Liver (tissue), 9 donors: ENCODE measurements around the gene IQGAP2. TPM values are rescaled to one million over a fixed set of nuclear protein-coding genes. Genes with fewer than 3 reads are reported as not detected.
A peak's percentile ranks its signal among the peaks of the same experiment; 100 is the strongest.

Experiments
- DNase-seq: peaks from one replicate; pipeline ENCODE4 v3.0.0-alpha.2; 2017; ENCODE audit warnings: low spot score
- H3K27ac ChIP-seq, 2 donors: one replicate each; pipeline ENCODE4 v1.7.0; 2013; ENCODE audit warnings: inconsistent platforms in 2 of 2, low read length in 2 of 2, control low read depth in 1 of 2, low read depth in 1 of 2, mild to moderate bottlenecking in 1 of 2
- H3K27me3 ChIP-seq, 4 donors: one replicate each; pipeline versions ENCODE4 v1.6.1 to v1.7.0; 2013; ENCODE audit warnings: low read length in 3 of 4, inconsistent platforms in 1 of 4, mild to moderate bottlenecking in 1 of 4, moderate library complexity in 1 of 4; ENCODE audit not compliant: control insufficient read depth in 4 of 4, insufficient read depth in 4 of 4
- H3K36me3 ChIP-seq, 4 donors: one replicate each; pipeline versions ENCODE4 v1.6.1 to v1.7.0; 2013; ENCODE audit warnings: low read length in 3 of 4, mild to moderate bottlenecking in 3 of 4, low read depth in 1 of 4, moderate library complexity in 1 of 4; ENCODE audit not compliant: control insufficient read depth in 4 of 4, insufficient read depth in 3 of 4
- H3K4me1 ChIP-seq, 4 donors: one replicate each; pipeline versions ENCODE4 v1.6.1 to v1.7.0; 2013; ENCODE audit warnings: low read length in 3 of 4, mild to moderate bottlenecking in 3 of 4, moderate library complexity in 1 of 4; ENCODE audit not compliant: control insufficient read depth in 4 of 4, insufficient read depth in 4 of 4
- H3K4me3 ChIP-seq, 3 donors: one replicate each; pipeline versions ENCODE4 v1.6.1 to v1.7.0; 2013; ENCODE audit warnings: low read length in 3 of 3, control low read depth in 1 of 3, low read depth in 1 of 3, mild to moderate bottlenecking in 1 of 3
- H3K9ac ChIP-seq, 2 donors: one replicate each; pipeline ENCODE4 v1.7.0; 2013; ENCODE audit warnings: low read length in 2 of 2, mild to moderate bottlenecking in 2 of 2, moderate library complexity in 2 of 2, control low read depth in 1 of 2, low read depth in 1 of 2
- H3K9me3 ChIP-seq, 4 donors: one replicate each; pipeline versions ENCODE4 v1.6.1 to v1.7.0; 2013; ENCODE audit warnings: low read length in 3 of 4; ENCODE audit not compliant: control insufficient read depth in 4 of 4
- EGR1 ChIP-seq, 2 donors: IDR thresholded peaks; 2 replicates each; pipeline ENCODE4 v1.6.1; 2016 to 2018; ENCODE audit warnings: antibody characterized with exemption in 2 of 2, low read depth in 2 of 2
- FOXA1 ChIP-seq: IDR thresholded peaks from 2 replicates; pipeline ENCODE4 v1.6.1; 2016; ENCODE audit warnings: antibody characterized with exemption
- FOXA2 ChIP-seq: IDR thresholded peaks from 2 replicates; pipeline ENCODE4 v1.6.1; 2016; ENCODE audit warnings: antibody characterized with exemption
- GABPA ChIP-seq, 2 donors: IDR thresholded peaks in 1 of 2; conservative IDR thresholded peaks in 1 of 2; 2 replicates each; pipeline ENCODE4 v1.6.1; 2016; ENCODE audit warnings: antibody characterized with exemption in 2 of 2, mild to moderate bottlenecking in 1 of 2, moderate library complexity in 1 of 2
- HNF4A ChIP-seq, 2 donors: conservative IDR thresholded peaks; 2 replicates each; pipeline ENCODE4 v1.6.1; 2016; ENCODE audit warnings: antibody characterized with exemption in 2 of 2, mild to moderate bottlenecking in 2 of 2
- HNF4G ChIP-seq: IDR thresholded peaks from 2 replicates; pipeline ENCODE4 v1.6.1; 2016; ENCODE audit warnings: antibody characterized with exemption
- JUND ChIP-seq, 2 donors: IDR thresholded peaks; 2 replicates each; pipeline ENCODE4 v1.6.1; 2016; ENCODE audit warnings: antibody characterized with exemption in 2 of 2
- NR2F2 ChIP-seq: IDR thresholded peaks from 2 replicates; pipeline ENCODE4 v1.6.1; 2016; ENCODE audit warnings: antibody characterized with exemption
- RAD21 ChIP-seq, 2 donors: IDR thresholded peaks; 2 replicates each; pipeline ENCODE4 v1.6.1; 2016; ENCODE audit warnings: antibody characterized with exemption in 2 of 2, mild to moderate bottlenecking in 2 of 2
- RXRA ChIP-seq, 2 donors: IDR thresholded peaks; 2 replicates each; pipeline ENCODE4 v1.6.1; 2017 to 2018; ENCODE audit warnings: antibody characterized with exemption in 2 of 2, mild to moderate bottlenecking in 1 of 2
- SP1 ChIP-seq: IDR thresholded peaks from 2 replicates; pipeline ENCODE4 v1.6.1; 2018; ENCODE audit warnings: antibody characterized with exemption, mild to moderate bottlenecking
- TAF1 ChIP-seq: conservative IDR thresholded peaks from 2 replicates; pipeline ENCODE4 v1.6.1; 2016; ENCODE audit warnings: antibody characterized with exemption, mild to moderate bottlenecking
- YY1 ChIP-seq: IDR thresholded peaks from 2 replicates; pipeline ENCODE4 v1.6.1; 2016; ENCODE audit warnings: antibody characterized with exemption, mild to moderate bottlenecking
- WGBS: extraction: QIAGEN DNeasy Blood & Tissue Kit; methylation state at CpG from one replicate; pipeline ENCODE4 v1.1.7; 2013; 5-methylcytosine and 5-hydroxymethylcytosine counted together
- polyA plus RNA-seq, 2 donors: library from polyadenylated mRNA; stranded (reverse) in 1 of 2; unstranded in 1 of 2; fragments of 200-250 nt in 1 of 2; fragments of >200 nt in 1 of 2; fragmentation: Nextera tagmentation in 1 of 2; extraction: Ambion mirVana in 1 of 2; gene quantifications; one replicate each; pipeline versions ENCODE4 v1.2.1 to v1.2.3, GENCODE V29; 2013 to 2015
- total RNA-seq, 2 donors: library from RNA; depleted of rRNA; stranded (reverse); fragments of >200 nt; gene quantifications; one replicate each; pipeline ENCODE4 v1.2.3, GENCODE V29; 2014
- TF ChIP-seq, protein P1 (sequence below): IDR thresholded peaks from 2 replicates; pipeline ENCODE4 v1.6.1; 2016; ENCODE audit warnings: antibody characterized with exemption, mild to moderate bottlenecking
- TF ChIP-seq, protein P2 (sequence below): IDR thresholded peaks from 2 replicates; pipeline ENCODE4 v1.6.1; 2016; ENCODE audit warnings: antibody characterized with exemption
- TF ChIP-seq, protein P3 (sequence below): fragments of 150-350 bp; IDR thresholded peaks from 2 replicates; pipeline ENCODE4 v1.5.1; 2017; ENCODE audit warnings: improper control_type of control experiment, low read depth, low read length; ENCODE audit not compliant: missing input control
- TF ChIP-seq, protein P4 (sequence below): IDR thresholded peaks from 2 replicates; pipeline ENCODE4 v1.6.1; 2016; ENCODE audit warnings: antibody characterized with exemption
- TF ChIP-seq, protein P5 (sequence below): IDR thresholded peaks from 2 replicates; pipeline ENCODE4 v1.6.1; 2016; ENCODE audit warnings: antibody characterized with exemption
- donor health status: healthy.
- donor health status: healthy.
- donor health status: healthy.
- donor health status: healthy.
- donor health status: healthy.

IQGAP2 gene
- total and polyA plus RNA-seq, 4 donors: 41.5 to 205 (median 102) TPM

DNA sequence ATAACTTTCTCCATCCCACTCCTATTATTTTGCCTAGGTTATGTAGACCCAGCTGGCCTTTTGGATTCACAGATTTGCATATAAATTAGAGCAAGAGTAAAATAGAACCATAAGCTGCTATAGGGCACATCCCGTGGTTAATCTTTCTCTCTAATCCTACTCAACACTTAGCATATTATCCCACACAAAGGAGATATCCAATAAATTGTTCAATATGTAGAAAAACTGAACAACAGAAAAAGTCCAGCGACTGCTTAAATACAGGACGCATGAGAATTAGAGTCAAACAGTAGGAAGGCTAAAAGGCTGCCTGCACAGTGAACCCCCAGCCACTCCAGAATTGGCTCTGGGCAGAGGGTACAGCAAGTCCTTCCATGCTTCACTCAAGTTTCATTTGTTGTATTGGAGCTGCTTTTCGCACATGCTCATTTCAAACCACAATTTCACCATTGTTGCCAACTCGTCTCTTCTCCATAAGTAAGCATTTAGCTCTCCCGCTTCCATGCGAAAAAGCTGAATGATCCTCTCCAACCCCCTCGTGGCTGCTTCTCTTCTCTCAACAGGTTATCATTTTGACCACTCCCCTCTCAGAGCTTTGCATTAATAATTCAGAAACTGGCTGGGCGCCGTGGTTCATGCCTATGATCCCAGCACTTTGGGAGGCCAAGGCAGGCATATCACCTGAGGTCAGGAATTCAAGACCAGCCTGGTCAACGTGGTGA lies 14.1 kb upstream of the IQGAP2 start:
- H3K4me3 ChIP-seq: no peak overlapping the region
- WGBS: 80% methylated on average over 11 of the region's 11 CpGs
- peaks cover 25 to 70% (median 57%) of the 10 kb centered on the region in 4 donors for H3K4me1 ChIP-seq

DNA sequence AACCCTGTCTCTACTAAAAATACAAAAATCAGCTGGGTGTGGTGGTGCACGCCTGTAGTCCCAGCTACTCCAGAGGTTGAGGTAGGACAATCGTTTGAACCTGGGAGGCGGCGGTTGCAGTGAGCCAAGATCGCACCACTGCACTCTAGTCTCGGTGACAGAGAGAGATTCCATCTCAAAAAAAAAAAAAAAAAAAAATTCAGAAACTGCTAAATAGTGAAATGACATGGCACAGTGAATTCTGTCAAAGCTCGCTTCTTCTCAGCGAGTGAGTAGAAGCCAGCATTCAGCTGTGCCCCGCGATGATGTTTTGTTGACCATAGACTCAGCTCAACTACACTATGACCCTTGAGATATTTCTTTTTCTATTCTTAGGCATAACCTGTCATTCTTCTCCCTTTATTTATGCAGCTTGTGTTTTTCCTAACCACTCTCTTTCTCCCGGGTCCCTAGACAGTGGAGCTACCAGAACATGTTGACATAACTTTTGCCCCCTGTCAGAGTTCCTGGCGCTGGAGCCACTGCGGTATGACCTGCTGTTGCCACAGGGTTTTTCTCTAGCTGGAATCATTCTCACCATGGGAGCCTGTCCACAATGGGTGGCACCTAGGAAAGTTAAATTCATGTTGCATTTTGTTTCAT lies 13.5 kb upstream of the IQGAP2 start:
- TF ChIP-seq TAF1 (peak; percentile 21), RXRA (IDR thresholded peaks at IDR 0.05) (peak; percentile 80 to 81), SP1 (peak; percentile 91), GABPA (IDR thresholded peaks at IDR 0.05 in 1 of 2, conservative IDR thresholded peaks at IDR 0.05 in 1 of 2) (no peak), FOXA1 (peak; percentile 91), EGR1 (IDR thresholded peaks at IDR 0.05; ENCODE audit: low read depth in 2 of 2) (no peak), YY1 (peak; percentile 88), RAD21 (IDR thresholded peaks at IDR 0.05) (peak; percentile 62 to 65), FOXA2 (peak; percentile 96), HNF4A (conservative IDR thresholded peaks at IDR 0.05) (peak; percentile 88 to 90), HNF4G (peak; percentile 75), NR2F2 (peak; percentile 54), JUND (IDR thresholded peaks at IDR 0.05) (peak; percentile 37 to 52)
- TF ChIP-seq, protein P1, sequence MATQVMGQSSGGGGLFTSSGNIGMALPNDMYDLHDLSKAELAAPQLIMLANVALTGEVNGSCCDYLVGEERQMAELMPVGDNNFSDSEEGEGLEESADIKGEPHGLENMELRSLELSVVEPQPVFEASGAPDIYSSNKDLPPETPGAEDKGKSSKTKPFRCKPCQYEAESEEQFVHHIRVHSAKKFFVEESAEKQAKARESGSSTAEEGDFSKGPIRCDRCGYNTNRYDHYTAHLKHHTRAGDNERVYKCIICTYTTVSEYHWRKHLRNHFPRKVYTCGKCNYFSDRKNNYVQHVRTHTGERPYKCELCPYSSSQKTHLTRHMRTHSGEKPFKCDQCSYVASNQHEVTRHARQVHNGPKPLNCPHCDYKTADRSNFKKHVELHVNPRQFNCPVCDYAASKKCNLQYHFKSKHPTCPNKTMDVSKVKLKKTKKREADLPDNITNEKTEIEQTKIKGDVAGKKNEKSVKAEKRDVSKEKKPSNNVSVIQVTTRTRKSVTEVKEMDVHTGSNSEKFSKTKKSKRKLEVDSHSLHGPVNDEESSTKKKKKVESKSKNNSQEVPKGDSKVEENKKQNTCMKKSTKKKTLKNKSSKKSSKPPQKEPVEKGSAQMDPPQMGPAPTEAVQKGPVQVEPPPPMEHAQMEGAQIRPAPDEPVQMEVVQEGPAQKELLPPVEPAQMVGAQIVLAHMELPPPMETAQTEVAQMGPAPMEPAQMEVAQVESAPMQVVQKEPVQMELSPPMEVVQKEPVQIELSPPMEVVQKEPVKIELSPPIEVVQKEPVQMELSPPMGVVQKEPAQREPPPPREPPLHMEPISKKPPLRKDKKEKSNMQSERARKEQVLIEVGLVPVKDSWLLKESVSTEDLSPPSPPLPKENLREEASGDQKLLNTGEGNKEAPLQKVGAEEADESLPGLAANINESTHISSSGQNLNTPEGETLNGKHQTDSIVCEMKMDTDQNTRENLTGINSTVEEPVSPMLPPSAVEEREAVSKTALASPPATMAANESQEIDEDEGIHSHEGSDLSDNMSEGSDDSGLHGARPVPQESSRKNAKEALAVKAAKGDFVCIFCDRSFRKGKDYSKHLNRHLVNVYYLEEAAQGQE: no peak
- TF ChIP-seq, protein P2, sequence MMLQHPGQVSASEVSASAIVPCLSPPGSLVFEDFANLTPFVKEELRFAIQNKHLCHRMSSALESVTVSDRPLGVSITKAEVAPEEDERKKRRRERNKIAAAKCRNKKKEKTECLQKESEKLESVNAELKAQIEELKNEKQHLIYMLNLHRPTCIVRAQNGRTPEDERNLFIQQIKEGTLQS: no peak
- TF ChIP-seq, protein P3, sequence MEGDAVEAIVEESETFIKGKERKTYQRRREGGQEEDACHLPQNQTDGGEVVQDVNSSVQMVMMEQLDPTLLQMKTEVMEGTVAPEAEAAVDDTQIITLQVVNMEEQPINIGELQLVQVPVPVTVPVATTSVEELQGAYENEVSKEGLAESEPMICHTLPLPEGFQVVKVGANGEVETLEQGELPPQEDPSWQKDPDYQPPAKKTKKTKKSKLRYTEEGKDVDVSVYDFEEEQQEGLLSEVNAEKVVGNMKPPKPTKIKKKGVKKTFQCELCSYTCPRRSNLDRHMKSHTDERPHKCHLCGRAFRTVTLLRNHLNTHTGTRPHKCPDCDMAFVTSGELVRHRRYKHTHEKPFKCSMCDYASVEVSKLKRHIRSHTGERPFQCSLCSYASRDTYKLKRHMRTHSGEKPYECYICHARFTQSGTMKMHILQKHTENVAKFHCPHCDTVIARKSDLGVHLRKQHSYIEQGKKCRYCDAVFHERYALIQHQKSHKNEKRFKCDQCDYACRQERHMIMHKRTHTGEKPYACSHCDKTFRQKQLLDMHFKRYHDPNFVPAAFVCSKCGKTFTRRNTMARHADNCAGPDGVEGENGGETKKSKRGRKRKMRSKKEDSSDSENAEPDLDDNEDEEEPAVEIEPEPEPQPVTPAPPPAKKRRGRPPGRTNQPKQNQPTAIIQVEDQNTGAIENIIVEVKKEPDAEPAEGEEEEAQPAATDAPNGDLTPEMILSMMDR: no peak
- TF ChIP-seq, protein P4, sequence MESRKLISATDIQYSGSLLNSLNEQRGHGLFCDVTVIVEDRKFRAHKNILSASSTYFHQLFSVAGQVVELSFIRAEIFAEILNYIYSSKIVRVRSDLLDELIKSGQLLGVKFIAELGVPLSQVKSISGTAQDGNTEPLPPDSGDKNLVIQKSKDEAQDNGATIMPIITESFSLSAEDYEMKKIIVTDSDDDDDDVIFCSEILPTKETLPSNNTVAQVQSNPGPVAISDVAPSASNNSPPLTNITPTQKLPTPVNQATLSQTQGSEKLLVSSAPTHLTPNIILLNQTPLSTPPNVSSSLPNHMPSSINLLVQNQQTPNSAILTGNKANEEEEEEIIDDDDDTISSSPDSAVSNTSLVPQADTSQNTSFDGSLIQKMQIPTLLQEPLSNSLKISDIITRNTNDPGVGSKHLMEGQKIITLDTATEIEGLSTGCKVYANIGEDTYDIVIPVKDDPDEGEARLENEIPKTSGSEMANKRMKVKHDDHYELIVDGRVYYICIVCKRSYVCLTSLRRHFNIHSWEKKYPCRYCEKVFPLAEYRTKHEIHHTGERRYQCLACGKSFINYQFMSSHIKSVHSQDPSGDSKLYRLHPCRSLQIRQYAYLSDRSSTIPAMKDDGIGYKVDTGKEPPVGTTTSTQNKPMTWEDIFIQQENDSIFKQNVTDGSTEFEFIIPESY: peak; percentile 21
- TF ChIP-seq, protein P5, sequence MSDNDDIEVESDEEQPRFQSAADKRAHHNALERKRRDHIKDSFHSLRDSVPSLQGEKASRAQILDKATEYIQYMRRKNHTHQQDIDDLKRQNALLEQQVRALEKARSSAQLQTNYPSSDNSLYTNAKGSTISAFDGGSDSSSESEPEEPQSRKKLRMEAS: peak; percentile 54

More for the DNA sequence above, 14.1 kb upstream of the IQGAP2 start:
- TF ChIP-seq TAF1 (no peak), NR2F2 (no peak)
- no peaks in the 10 kb centered on the region for H3K9me3 ChIP-seq
- no peak overlapping the region for H3K9ac ChIP-seq
- H3K27ac ChIP-seq: peak overlapping the region; percentile 61 to 66
- H3K36me3 ChIP-seq: no peaks in the 10 kb centered on the region
- H3K27me3 ChIP-seq: no peaks in the 10 kb centered on the region
- DNase-seq: no peak

More for the DNA sequence above, 13.5 kb upstream of the IQGAP2 start:
- H3K4me3 ChIP-seq: peak overlapping the region in 1 of 3 donors; percentile 15
- no peak for DNase-seq
- no peaks in the 10 kb centered on the region for H3K27me3 ChIP-seq
- H3K9me3 ChIP-seq: no peaks in the 10 kb centered on the region
- H3K36me3 ChIP-seq: no peaks in the 10 kb centered on the region
- 40% methylated on average over 13 of the region's 13 CpGs for WGBS
- H3K9ac ChIP-seq: peak overlapping the region in 1 of 2 donors; percentile 53
- peak overlapping the region; percentile 61 to 66 for H3K27ac ChIP-seq
- peaks cover 22 to 64% (median 52%) of the 10 kb centered on the region in 4 donors for H3K4me1 ChIP-seq
